Occipital lobe (tissue), 2 donors: ENCODE measurements around the gene FAF1. TPM values are rescaled to one million over a fixed set of nuclear protein-coding genes. Genes with fewer than 3 reads are reported as not detected.

Source experiments
- DNase-seq: peaks from one replicate; lab custom pipeline; 2025; lab: John Stamatoyannopoulos, UW
- total RNA-seq: library from RNA; depleted of rRNA; stranded (reverse); fragments of >200 nt; gene quantifications from one replicate; pipeline ENCODE4 v1.2.3, GENCODE V29; 2014

The FAF1 gene
- total RNA-seq, 1 donor from 2014 or later: 40.4 TPM

GRCh38 chr1:50497007-50497406, 463.1 kb downstream of the FAF1 start:
- DNase-seq: no peak

DNA sequence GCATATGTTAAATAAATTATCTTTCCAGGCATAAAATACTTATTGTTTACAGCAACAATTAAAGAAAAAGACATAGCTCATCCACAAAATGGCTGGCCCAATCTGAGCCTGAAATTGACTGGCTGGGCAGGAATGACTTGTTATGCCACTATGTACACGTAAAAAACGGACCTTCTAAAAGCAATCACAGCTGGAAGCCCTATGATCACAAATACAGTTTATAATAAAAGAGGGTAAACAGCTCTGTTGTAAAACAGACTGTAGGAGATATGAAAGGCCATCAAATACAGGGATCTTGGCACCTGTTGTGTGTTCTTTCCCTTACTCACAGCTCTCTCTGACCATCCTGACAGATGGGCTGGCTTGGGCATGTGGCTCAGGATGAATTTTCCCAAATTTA, 466.4 kb downstream of the FAF1 start:
- no peak for DNase-seq

DNA sequence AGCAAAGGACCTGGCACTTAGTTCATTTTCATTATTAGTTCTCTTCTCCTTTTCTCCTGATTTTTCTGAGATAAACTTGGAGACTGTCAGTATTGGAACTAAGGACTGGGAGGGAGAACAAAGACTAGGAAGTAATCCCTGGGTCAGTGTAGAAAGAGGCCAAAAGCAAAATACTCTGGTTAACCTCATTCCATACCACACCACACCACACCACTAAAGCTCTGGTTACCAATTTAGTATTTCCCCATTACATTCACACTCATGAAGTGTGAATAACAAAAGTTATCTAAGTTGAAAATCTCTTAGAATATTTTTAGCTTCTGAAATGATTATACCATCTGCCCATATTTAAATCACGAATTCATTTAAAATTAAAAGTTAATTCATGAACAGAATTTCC, 467.9 kb downstream of the FAF1 start:
- DNase-seq: no peak

DNA sequence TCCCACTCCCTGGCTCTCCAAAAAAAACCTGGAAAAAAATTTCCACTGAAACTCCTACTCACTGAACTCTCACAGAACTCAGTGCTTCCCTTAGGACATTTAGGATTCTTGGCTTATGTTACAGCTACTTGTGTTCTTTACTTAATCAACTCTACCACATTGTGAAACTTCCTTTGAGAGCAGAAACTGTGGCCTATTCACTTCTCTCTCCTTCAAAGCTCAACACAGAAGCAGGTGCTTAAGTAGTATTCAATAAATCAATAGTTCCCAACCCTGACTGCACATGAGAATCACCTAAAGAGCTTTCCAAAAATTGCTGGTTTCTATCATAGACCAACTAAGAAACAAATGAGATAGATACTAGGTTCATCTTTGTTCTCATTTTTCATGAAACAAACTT, 468.9 kb downstream of the FAF1 start:
- no peak for DNase-seq

DNA sequence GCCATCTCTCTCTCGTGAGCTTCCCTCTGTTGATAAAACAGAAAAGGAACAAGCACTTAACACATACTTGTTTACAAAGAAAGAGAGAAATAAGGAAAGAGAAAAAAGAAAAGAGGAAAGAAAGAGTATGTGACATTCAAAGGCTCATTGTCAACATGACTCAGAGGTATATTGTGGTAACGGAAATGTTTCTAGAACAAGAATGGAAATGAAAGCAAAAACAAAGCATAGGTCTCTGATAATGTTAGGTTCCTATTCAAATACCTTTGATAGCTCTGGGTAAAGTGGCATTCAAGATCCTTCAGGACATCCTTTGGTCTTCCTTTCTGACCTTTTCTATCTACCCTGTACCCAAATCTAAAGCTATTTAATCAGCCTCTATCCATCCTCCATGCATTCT, 469.4 kb downstream of the FAF1 start:
- DNase-seq: no peak

DNA sequence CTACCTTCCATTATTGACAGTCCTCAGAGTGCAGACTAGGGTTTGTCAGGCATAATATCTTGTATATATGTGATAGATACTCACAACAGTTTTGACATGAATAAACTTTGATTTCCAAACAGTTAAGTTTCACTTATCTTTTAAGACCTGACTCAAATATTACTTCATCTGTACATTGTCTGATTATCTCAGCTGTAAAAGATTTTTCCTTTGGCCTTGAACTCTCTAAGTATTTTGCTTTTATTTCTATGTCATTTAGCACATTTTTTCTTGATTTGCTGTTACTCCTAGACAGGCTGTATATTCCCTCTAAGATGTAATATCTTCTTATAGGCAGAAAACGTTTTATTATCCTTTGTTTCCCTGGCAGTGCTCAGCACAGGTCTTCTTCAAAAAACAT, 471.2 kb downstream of the FAF1 start:
- no peak for DNase-seq

GRCh38 chr1:50488356-50488755, 471.7 kb downstream of the FAF1 start:
- no peak for DNase-seq

GRCh38 chr1:50487725-50488124, 472.3 kb downstream of the FAF1 start:
- no peak for DNase-seq

- no peak for DNase-seq
These were observed 478.8 kb downstream of the FAF1 start for GRCh38 chr1:50481142-50481736.

DNA sequence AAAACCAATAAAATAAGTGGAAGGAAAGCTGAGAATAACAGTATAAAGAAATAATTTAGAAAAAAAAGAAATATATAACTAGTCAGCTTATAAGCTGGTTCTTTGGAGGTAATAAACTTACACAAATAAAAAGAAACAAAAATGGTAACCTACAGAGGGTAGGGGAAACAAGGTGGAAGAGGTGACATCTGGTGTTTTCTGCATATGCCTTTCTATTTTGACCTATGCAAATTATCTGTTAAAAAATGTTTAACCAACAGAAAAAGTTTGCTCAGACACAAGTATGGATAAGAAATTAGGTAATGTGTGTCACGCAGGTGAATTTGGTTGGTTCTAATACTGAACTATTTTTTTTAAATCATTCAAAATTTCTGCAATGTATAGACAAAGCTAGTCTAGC, 483.3 kb downstream of the FAF1 start:
- no peak for DNase-seq

GRCh38 chr1:50474859-50475809, 484.9 kb downstream of the FAF1 start:
- DNase-seq: no peak

GRCh38 chr1:50473513-50473912, 486.6 kb downstream of the FAF1 start:
- no peak for DNase-seq

DNA sequence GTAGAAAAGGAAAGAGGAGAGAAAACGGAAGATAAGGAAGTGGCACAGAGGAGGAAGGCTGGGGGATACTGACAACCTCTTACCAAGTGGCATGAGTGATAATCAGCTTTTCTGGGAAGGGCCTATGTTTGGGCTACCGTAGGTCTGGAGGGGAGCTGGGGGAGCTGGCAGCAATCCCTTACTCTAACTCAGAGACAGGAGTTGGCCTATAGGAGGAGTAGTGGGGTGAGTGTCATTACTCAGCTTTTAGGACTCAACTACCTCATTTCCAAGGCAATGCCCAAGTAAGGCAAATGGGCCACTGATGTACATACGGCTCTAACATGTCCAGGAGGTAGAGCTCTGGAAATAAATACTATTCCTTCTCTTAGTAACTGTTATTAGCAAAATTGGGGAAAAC, 488.1 kb downstream of the FAF1 start:
- DNase-seq: no peak

DNA sequence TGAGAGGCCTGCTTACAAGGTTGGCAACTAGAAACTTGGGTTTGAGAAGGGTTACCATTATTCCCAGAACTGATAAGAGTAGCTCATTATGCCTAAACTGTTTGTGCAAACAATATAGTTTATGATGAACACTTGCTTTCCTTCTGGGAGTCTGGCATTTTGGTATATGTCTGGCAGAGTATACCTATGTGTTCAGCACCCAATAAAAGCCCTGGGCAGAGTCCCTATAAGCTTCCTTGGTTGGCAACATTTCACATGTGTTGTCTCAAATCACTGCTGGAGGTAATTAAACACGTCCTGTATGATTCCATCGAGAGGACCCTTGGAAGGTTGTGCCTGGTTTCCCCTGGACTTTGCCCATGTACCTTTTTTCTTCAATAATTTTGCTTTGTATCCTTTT, 497.1 kb downstream of the FAF1 start:
- DNase-seq: no peak

DNA sequence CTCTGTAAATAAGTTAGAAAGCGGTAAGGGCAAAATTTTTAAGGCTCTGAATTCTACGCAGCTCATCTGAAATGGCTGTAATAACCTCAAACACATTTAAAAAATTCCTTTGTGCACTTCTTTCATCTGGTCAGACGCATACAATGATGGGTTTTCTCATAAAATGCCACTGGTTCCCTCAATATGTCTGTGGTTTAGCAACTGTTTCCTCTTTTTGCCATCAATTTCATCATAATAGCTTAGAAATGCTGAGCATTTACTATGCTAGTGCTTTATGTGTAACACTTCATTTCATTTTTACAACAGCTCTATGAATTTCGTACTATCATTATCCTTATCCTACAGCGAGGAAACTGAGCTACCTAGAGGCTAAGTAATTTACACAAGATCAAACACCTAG, 501.6 kb downstream of the FAF1 start:
- DNase-seq: no peak

DNA sequence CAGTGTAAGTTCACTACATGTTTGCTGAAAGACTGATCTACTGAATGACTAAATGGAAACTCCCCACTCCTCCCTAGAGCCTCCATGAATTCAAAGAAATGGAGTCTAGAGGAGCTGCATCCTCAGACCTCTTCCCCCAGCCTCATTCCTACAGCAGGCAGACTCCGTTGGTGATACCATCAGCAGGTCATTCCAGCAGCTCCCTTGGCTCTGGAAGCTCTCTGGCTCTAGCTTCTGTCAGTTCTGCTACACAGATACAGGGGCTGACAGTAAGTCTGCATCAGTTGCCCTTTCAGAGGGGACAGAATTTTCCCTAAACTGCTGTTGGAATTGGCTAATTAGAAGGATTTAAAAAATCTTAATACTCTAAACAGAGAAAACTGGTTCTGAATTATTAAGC, 505.2 kb downstream of the FAF1 start:
- no peak for DNase-seq

DNA sequence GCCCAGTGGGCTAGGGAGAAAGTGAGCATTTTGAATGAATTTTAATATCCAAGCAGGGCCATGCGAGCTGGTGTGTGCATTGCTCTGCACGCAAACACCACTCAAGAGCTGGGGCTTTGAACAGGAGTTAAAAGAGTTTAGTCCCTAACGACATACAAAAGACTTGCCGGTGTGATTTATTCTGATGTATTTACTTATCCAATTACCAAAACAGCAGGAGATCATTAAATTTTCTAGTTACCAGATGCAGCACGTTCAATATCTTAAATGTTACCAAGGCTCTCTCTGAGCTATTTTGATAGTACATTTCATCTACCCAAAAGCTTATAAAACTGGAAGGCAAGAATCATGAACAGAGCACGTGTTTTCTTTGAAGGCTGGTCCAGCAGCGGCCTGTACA, 506.8 kb downstream of the FAF1 start:
- no peak for DNase-seq

- DNase-seq: no peak
These were observed 507.4 kb downstream of the FAF1 start for GRCh38 chr1:50452700-50453099.

- no peak for DNase-seq
These were observed 509.0 kb downstream of the FAF1 start for GRCh38 chr1:50450861-50451653.

- no peak for DNase-seq
These were observed 512.1 kb downstream of the FAF1 start for GRCh38 chr1:50447961-50448360.

DNA sequence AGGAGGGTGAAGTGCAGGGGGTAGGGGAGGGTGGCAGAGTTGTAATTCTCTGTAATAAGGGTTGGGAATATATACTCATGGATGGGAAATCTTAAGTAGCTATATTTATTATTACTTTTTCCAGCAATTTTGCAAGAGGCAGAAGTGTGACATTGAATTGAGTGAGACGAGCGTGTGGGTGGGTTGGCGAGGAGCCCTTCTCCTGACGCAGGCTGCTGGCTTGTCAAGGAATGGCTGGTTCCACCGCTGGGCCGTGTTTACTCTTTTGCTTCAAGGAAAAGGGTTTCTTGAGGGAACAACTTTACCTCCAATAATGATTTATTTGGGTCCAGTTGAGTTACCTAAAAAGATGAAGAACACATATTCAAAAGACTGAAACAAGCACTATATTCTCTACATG, 518.9 kb downstream of the FAF1 start:
- no peak for DNase-seq

GRCh38 chr1:50438945-50439344, 521.1 kb downstream of the FAF1 start:
- DNase-seq: no peak
